ENCODE results near the gene TSPAN18.

TSPAN18 gene

DNA sequence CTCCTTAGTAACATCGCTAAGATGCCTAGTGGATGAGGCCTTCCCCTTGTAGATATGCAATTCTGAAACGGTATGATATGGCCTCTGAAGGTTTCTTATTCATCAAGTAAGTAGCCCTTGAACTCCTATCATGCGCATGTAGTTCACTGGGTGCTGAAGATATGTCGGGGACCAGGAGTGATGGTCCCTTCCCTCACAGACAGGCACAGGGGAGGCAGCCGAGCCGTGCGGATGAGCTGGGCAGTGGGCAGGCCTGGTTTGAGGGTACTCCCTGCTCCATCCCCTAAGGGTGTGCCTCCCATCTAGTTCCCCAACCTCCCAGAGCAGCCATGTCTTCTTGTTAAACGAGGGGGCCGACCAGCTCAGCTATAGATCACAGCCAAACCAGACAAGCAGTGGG is 183.8 kb downstream of the TSPAN18 start:
- H3K4me1 ChIP-seq = no peaks in the 10 kb centered on the region
- H3K27me3 ChIP-seq (ENCODE audit: low read depth) = no peaks in the 10 kb centered on the region
- no peak overlapping the region for H3K4me3 ChIP-seq
- H3K36me3 ChIP-seq (replicated peaks) = no peaks in the 10 kb centered on the region
- no peak for DNase-seq (ENCODE audit: low spot score in 2 of 2)
- H3K9me3 ChIP-seq = no peaks in the 10 kb centered on the region
- in situ Hi-C loops (cut with MboI; ENCODE audit: low sequenced_read_pairs) = no loop called here

DNA sequence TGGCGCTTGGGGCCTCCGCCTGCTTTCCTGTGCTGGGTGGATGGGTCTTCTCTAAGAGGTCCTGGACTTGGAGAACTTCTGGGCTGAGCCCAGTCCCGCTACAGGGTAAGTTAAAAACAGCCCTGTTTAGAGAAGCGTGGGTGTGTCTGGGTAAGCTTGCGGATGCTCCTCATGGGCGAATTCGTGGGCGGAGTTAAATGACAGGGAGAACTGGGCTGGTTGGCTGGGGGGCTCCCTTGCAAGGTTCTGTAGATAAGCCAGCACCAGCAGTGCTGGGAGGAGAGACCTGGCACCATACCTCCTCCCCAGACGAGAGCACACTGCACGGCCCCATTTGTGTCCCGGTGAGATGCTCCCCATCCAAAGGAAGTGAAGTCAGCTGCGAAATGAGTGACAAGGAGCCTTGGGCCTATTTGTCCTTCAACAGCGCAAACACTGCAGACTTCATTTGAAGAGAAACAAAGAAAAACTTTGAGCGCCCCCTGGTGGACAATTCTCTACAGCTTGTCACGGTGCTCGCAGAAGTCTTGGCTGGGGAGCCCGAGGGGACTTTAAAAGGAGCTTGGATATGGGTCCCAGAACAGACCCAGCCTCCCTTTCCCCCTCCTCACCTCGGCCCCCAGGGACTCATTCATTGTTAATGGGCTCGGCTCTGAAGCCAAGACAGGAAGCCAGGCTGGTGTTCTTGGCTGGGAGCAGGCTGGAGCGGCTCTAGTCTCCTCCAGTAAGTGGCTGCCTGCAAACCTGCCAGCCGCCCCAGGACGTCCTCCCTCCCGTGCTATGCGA is 184.5 kb downstream of the TSPAN18 start:
- peak; percentile 74 to 94 for DNase-seq (ENCODE audit: low spot score in 2 of 2)
- in situ Hi-C loops (cut with MboI; ENCODE audit: low sequenced_read_pairs) = no loop called here
- H3K36me3 ChIP-seq (replicated peaks) = no peaks in the 10 kb centered on the region
- H3K4me3 ChIP-seq = no peak overlapping the region
- H3K27me3 ChIP-seq (ENCODE audit: low read depth) = no peaks in the 10 kb centered on the region
- H3K4me1 ChIP-seq = no peaks in the 10 kb centered on the region
- H3K9me3 ChIP-seq = no peaks in the 10 kb centered on the region

DNA sequence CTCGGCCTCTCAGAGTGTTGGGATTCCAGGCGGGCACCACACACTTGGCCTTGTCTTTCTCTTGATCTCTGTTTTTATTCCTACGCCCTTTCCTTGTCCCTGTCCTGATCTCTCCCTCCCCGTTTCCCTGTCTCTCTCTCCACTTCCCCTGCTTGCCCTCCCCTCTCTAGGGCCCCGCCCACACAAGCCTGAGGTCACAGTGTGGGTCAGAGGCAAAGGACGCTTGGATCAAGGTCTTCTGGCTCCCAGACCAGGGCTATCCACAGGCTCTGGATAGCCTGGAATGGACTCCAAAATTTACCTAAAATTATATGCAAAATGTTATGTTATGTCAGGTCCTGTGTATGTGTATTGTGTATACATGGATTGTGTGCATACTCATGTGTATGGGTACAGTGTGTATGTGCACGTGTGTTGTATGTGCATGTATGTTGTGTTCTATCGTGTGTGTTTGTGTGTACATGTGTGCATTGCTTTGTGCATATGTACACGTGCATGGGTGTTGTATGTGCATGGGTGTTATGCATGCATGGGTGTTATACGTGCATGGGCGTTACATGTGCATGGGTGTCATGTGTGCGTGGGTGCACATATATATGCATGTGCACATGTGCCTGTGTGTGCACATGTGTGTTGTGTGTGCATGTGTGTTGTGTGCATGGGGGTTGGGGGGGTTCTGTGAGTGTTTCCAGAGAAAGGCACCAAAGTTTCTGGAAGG is 185.7 kb downstream of the TSPAN18 start:
- no peaks in the 10 kb centered on the region for H3K27me3 ChIP-seq (ENCODE audit: low read depth)
- no peak overlapping the region for H3K4me3 ChIP-seq
- no peaks in the 10 kb centered on the region for H3K9me3 ChIP-seq
- H3K36me3 ChIP-seq (replicated peaks) = no peaks in the 10 kb centered on the region
- DNase-seq (ENCODE audit: low spot score in 2 of 2) = no peak
- H3K4me1 ChIP-seq = no peaks in the 10 kb centered on the region
- in situ Hi-C loops (cut with MboI; ENCODE audit: low sequenced_read_pairs) = no loop called here

DNA sequence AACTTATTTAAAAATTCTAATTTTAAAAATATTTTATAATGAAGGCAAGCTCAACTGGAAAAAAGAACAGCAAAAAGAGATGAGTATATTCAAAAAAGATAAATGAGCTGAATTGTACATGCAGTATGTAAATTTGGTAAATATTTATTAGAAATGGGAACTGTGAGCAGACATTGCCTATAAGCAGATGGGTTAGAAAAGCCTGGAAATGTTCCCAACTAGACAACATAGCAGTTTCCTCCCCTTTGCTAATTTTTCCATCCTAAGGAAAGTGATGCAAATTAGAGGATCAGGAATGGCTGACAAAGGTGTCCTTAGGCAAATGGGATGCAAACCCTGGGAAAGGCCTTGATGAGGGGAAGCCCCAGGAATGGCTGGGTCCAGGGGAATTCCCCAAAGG is 186.7 kb downstream of the TSPAN18 start:
- in situ Hi-C loops (cut with MboI; ENCODE audit: low sequenced_read_pairs) = no loop called here
- DNase-seq (ENCODE audit: low spot score in 2 of 2) = no peak

DNA sequence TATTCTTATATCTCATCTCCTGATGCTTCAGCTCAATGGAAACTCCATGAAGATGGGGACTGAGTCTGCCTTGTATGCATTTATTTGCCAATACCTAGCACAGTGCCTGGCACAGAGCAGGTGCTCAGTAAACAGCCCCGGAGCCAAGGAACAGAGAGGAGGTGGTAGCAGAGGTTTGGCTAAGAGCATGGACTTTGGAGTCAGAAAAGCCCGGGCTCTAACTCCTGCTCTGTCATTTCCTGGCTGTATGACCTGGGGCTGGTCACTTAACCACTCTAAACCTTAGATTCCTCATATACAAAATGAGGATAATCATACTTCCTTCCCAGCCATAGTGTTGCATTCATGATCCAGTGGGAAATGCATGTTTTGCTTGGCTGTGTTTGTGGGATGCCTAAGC is 187.3 kb downstream of the TSPAN18 start:
- in situ Hi-C loops (cut with MboI; ENCODE audit: low sequenced_read_pairs) = no loop called here
- no peaks in the 10 kb centered on the region for H3K9me3 ChIP-seq
- DNase-seq (ENCODE audit: low spot score in 2 of 2) = no peak
- no peaks in the 10 kb centered on the region for H3K4me1 ChIP-seq
- H3K36me3 ChIP-seq (replicated peaks) = no peaks in the 10 kb centered on the region
- no peaks in the 10 kb centered on the region for H3K27me3 ChIP-seq (ENCODE audit: low read depth)
- no peak overlapping the region for H3K4me3 ChIP-seq

More for the DNA sequence above, 186.7 kb downstream of the TSPAN18 start:
- Histone ChIP-seq H3K36me3 (replicated peaks) (no peaks in the 10 kb centered on the region), H3K9me3 (no peaks in the 10 kb centered on the region), H3K27me3 (ENCODE audit: low read depth) (no peaks in the 10 kb centered on the region), H3K4me1 (no peaks in the 10 kb centered on the region), H3K4me3 (no peak overlapping the region)

DNA sequence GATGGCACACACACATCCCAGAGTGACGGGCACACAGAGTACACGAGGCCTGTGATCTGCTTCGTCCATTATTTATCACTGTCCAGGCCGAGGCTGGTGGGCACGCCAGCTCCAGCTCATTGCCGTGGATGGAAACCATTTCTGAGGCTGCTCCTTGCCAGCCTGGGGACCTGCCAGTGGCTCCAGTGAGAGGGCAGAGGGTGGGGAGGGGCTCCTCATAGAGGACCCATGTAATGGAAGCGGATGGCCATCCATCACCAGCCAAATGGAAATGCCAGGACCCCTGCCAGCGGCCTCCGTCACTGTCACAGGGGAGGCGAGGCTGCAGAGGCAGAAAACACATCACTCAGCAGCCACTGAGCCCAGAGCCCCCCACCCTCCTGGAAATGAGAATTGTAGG is 188.2 kb downstream of the TSPAN18 start:
- no peak for DNase-seq (ENCODE audit: low spot score in 2 of 2)
- in situ Hi-C loops (cut with MboI; ENCODE audit: low sequenced_read_pairs) = no loop called here
- H3K27me3 ChIP-seq (ENCODE audit: low read depth) = no peaks in the 10 kb centered on the region
- no peaks in the 10 kb centered on the region for H3K9me3 ChIP-seq
- no peaks in the 10 kb centered on the region for H3K36me3 ChIP-seq (replicated peaks)
- no peaks in the 10 kb centered on the region for H3K4me1 ChIP-seq
- no peak overlapping the region for H3K4me3 ChIP-seq

DNA sequence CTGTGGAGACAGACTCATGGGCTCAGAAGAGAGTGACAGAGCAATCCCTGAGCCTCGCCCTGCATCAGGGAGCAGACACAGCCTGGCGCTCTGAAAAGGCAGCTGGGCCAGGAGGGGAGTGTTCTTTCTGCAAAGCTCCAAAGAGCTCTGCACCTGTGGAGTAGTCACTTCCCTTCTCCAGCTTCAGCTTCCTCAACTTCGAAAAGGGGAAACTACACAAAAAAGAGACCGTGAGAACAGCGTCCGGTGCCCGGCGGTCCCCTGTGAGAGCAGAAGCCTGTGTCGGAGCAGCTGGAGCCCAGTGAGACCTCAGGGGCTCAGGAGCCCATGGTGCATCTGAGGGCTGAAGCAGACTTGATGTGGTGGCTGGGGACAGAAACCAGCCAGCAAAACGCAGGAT is 188.9 kb downstream of the TSPAN18 start:
- H3K4me3 ChIP-seq = no peak overlapping the region
- no peaks in the 10 kb centered on the region for H3K27me3 ChIP-seq (ENCODE audit: low read depth)
- no peaks in the 10 kb centered on the region for H3K9me3 ChIP-seq
- no peaks in the 10 kb centered on the region for H3K4me1 ChIP-seq
- in situ Hi-C loops (cut with MboI; ENCODE audit: low sequenced_read_pairs) = no loop called here
- no peak for DNase-seq (ENCODE audit: low spot score in 2 of 2)
- H3K36me3 ChIP-seq (replicated peaks) = no peaks in the 10 kb centered on the region

DNA sequence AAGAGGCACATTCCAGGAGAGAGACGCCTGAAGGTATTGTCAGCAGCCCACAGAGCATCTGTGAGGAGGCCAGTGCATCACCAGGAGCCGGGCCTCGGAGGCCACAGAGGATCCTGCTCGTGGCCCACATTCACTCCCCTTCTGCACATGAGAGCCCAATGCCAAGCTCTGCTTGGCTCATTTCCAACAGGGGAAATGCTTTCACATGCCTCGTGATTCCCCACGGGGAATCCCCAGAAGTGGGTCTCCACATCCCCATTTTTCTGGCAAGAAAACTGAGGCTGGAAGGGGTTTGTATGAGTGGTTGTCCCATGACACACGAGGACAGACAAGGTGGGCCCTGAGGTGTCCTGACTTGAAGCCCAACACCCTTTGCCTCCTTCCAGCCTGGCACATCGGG is 189.6 kb downstream of the TSPAN18 start:
- no peak overlapping the region for H3K4me3 ChIP-seq
- H3K4me1 ChIP-seq = no peaks in the 10 kb centered on the region
- H3K9me3 ChIP-seq = no peaks in the 10 kb centered on the region
- H3K36me3 ChIP-seq (replicated peaks) = no peaks in the 10 kb centered on the region
- in situ Hi-C loops (cut with MboI; ENCODE audit: low sequenced_read_pairs) = no loop called here
- no peak for DNase-seq (ENCODE audit: low spot score in 2 of 2)
- no peaks in the 10 kb centered on the region for H3K27me3 ChIP-seq (ENCODE audit: low read depth)

DNA sequence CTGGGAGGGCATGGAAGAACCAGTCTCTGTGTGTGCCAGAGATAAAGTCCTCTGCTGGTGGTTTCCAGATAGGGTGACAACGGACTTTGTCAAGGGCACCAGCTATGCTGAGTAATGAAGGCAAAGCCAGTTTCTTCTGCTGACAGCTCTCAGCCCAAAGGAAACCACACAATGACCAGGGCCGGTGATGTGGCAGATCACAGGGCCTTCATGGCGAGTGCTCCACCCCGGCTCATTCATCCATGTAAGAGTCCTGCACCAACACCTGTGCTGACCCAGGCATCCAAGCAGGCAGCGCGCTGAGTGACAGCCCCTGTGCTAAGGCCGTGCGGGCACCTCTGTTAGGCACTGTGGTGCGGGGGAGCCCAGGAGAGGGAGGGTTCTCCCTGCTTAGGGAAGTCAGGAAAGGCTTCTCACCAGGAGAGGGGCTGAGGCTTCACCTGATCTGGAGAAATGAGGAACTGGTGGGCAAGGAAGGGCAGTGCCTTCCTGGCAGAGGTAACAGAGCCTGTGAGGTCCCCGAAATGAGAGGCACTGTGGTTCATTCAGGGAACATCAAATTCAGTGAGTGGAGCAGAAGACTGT is 190.1 kb downstream of the TSPAN18 start:
- Histone ChIP-seq H3K36me3 (replicated peaks) (no peaks in the 10 kb centered on the region), H3K27me3 (ENCODE audit: low read depth) (no peaks in the 10 kb centered on the region), H3K9me3 (no peaks in the 10 kb centered on the region), H3K4me3 (no peak overlapping the region), H3K4me1 (no peaks in the 10 kb centered on the region)
- no peak for DNase-seq (ENCODE audit: low spot score in 2 of 2)
- in situ Hi-C loops (cut with MboI; ENCODE audit: low sequenced_read_pairs) = no loop called here

DNA sequence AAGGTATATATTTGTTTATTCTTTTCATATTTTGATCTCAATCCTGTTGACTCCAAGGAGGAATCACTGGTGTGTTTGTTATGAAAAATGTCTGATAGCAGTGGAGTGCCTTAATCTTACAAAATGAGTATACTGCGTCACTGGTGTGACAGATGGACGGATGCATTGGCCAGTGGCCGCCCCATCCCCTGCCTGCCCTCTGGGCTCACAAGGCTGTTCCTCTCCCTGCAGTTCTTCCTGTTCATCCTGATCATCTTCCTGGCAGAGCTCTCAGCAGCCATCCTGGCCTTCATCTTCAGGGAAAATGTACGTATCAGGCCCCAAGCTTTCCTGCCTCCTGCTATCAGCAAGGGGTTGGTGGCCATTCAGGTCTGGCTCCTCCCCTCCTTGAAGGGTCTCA is 191.0 kb downstream of the TSPAN18 start:
- Histone ChIP-seq H3K9me3 (no peaks in the 10 kb centered on the region), H3K27me3 (ENCODE audit: low read depth) (no peaks in the 10 kb centered on the region), H3K4me3 (no peak overlapping the region), H3K4me1 (no peaks in the 10 kb centered on the region), H3K36me3 (replicated peaks) (no peaks in the 10 kb centered on the region)
- DNase-seq (ENCODE audit: low spot score in 2 of 2) = no peak
- in situ Hi-C loops (cut with MboI; ENCODE audit: low sequenced_read_pairs) = no loop called here

DNA sequence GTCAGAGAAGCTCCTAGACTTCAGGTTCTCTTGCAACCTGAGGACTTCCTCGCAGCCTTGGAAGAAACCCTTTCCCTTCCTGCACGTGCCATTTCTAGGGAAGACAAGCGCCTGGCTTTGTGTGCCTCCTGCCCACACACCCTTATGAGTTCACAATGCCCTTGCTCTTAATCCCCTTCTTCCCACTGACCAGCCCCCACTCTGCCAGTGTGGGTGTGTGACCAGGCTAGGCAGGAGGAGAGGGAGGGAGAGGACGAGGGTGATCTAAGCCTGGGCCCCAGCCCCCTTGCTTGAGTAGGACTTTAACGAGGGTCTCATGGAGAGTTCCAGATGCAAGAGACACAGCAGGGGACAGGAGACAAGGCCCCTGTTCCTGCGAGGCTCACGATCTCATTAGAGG is 193.7 kb downstream of the TSPAN18 start:
- Histone ChIP-seq H3K4me1 (no peaks in the 10 kb centered on the region), H3K27me3 (ENCODE audit: low read depth) (no peaks in the 10 kb centered on the region), H3K36me3 (replicated peaks) (no peaks in the 10 kb centered on the region), H3K9me3 (no peaks in the 10 kb centered on the region), H3K4me3 (no peak overlapping the region)
- DNase-seq (ENCODE audit: low spot score in 2 of 2) = no peak
- in situ Hi-C loops (cut with MboI; ENCODE audit: low sequenced_read_pairs) = no loop called here

DNA sequence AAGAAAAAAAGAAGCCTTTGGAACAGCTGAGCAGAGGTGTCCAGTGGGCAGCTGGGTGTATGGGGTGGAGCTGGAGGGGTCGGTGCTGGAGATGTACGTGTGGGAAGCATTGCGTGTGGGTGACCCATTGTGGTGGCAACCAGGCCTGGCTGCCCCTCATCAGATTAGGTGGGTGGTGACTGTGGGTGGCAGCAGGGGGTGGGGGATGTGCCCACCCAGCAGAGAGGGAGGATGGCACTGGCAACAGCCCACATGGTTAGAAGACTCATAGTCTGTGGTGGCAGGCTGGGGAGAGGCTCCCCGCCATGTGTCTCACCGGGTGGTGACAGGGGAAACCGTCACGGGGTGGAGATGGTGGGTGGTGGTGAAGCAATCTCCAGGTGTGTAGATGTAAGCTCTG is 196.4 kb downstream of the TSPAN18 start:
- no peaks in the 10 kb centered on the region for H3K27me3 ChIP-seq (ENCODE audit: low read depth)
- H3K36me3 ChIP-seq (replicated peaks) = no peaks in the 10 kb centered on the region
- in situ Hi-C loops (cut with MboI; ENCODE audit: low sequenced_read_pairs) = no loop called here
- no peak overlapping the region for H3K4me3 ChIP-seq
- no peaks in the 10 kb centered on the region for H3K9me3 ChIP-seq
- DNase-seq (ENCODE audit: low spot score in 2 of 2) = no peak
- H3K4me1 ChIP-seq = no peaks in the 10 kb centered on the region

DNA sequence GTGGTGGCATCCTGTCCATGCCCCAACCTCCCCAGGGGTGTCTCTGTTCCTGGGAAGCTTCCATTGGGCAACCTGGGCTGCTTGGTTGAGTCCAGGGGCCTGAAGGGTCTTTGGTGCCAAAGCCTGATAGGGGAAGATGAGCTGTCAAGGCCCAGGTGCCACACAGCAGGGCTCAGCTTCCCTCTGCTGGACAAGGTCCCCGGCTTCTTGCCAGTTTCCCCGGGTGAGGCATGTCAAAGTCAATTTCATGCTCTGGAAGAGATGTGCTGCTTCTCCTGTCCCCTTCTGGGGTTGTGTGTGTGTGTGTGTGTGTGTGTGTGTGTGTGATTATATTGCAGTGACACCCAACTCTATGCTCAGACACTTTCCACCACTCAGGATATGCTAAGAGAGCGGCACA is 197.0 kb downstream of the TSPAN18 start:
- no peak for DNase-seq (ENCODE audit: low spot score in 2 of 2)
- Histone ChIP-seq H3K36me3 (replicated peaks) (no peaks in the 10 kb centered on the region), H3K4me1 (no peaks in the 10 kb centered on the region), H3K27me3 (ENCODE audit: low read depth) (no peaks in the 10 kb centered on the region), H3K9me3 (no peaks in the 10 kb centered on the region), H3K4me3 (no peak overlapping the region)
- in situ Hi-C loops (cut with MboI; ENCODE audit: low sequenced_read_pairs) = no loop called here

DNA sequence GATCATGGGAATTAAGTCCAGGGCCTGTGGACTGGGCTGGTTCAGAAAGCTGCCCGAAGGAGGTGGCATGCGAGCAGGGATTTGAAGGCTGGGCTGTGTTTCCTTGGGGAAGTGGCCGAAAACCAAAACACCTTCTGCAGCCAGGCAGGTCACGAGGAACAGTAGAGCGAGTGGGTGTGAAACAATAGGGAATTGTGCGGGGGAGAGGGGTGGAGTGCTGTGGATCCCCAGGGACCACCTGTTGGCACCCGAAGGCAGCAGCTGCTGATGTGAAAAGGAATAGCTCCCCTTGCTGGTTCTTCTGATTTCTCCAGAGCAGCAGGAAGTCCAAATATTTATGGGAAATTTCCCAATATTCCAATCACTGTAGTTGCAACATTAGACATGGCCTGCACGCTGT is 199.3 kb downstream of the TSPAN18 start:
- no peaks in the 10 kb centered on the region for H3K9me3 ChIP-seq
- no peak overlapping the region for H3K4me3 ChIP-seq
- no peaks in the 10 kb centered on the region for H3K36me3 ChIP-seq (replicated peaks)
- no peaks in the 10 kb centered on the region for H3K4me1 ChIP-seq
- DNase-seq (ENCODE audit: low spot score in 2 of 2) = no peak
- H3K27me3 ChIP-seq (ENCODE audit: low read depth) = no peaks in the 10 kb centered on the region
- in situ Hi-C loops (cut with MboI; ENCODE audit: low sequenced_read_pairs) = loop anchor here (5.0 to 25.0 kb wide), 3 partner anchors 181 to 836 kb away; partner anchors contain the start of gene SYT13
